IMR-90 (cell line): ENCODE measurements around the gene CREB1. TPM values are rescaled to one million over a fixed set of nuclear protein-coding genes. Genes with fewer than 3 reads are reported as not detected.

ENCODE experiments used
- ATAC-seq: fragments of 200-7000 bp; cut with Tn5 transposase; 2 replicates; pipeline ENCODE4 v1.9.1; 2020; ENCODE audit warnings: low read depth, mild to moderate bottlenecking, moderate library complexity
- BruUV-seq: library from RNA; stranded (reverse); fragments of 400-500 nt; replicated peaks from 2 replicates; lab custom pipeline; 2021; lab: Mats Ljungman, UMichigan
- CTCF ChIA-PET: fragments of 300-600 bp; formaldehyde crosslinking; extraction: SDS; loops from one replicate; lab custom pipeline; 2021; ENCODE audit warnings: antibody characterized with exemption; lab: Yijun Ruan, JAX
- POLR2A ChIA-PET: fragments of 300-600 bp; sonication (Branson Sonifier 250); formaldehyde crosslinking; loops from one replicate; lab custom pipeline; 2022; ENCODE audit warnings: antibody characterized with exemption; ENCODE audit not compliant: unreplicated experiment; lab: Charles Lee
- DNase-seq: peaks from one replicate; pipeline ENCODE4 v3.0.0; 2013
- H2AFZ ChIP-seq: replicated peaks from 2 replicates; pipeline ENCODE3; 2013; ENCODE audit warnings: low read length, mild to moderate bottlenecking; ENCODE audit not compliant: poor library complexity
- H2AK5ac ChIP-seq: 2 replicates; pipeline ENCODE4 v1.6.1; 2013; ENCODE audit warnings: low read depth, low read length, inconsistent platforms
- H2AK9ac ChIP-seq: replicated peaks from 2 replicates; pipeline ENCODE3; 2013; ENCODE audit warnings: mild to moderate bottlenecking, low read depth, low read length, moderate library complexity; ENCODE audit not compliant: poor library complexity
- H2BK120ac ChIP-seq: 2 replicates; pipeline ENCODE4 v1.6.1; 2013; ENCODE audit warnings: low read depth, low read length, inconsistent platforms
- H2BK15ac ChIP-seq: 3 replicates; pipeline ENCODE4 v1.6.1; 2013; ENCODE audit warnings: low read depth, low read length, inconsistent platforms
- H2BK20ac ChIP-seq: 2 replicates; pipeline ENCODE4 v1.6.1; 2013; ENCODE audit warnings: low read depth, mild to moderate bottlenecking, inconsistent platforms, low read length, moderate library complexity
- H2BK5ac ChIP-seq: 2 replicates; pipeline ENCODE4 v1.6.1; 2013; ENCODE audit warnings: mild to moderate bottlenecking, low read depth, low read length, inconsistent platforms; ENCODE audit not compliant: poor library complexity, severe bottlenecking
- H3K14ac ChIP-seq: replicated peaks from 2 replicates; pipeline ENCODE4 v1.6.1; 2013; ENCODE audit warnings: low read depth, low read length, inconsistent platforms
- H3K18ac ChIP-seq: 2 replicates; pipeline ENCODE4 v1.6.1; 2013; ENCODE audit warnings: low read depth, low read length, control low read depth
- H3K23ac ChIP-seq: 2 replicates; pipeline ENCODE4 v1.6.1; 2013; ENCODE audit warnings: low read depth, low read length, inconsistent platforms
- H3K27ac ChIP-seq: 2 replicates; pipeline ENCODE4 v1.5.1; 2013; ENCODE audit warnings: mild to moderate bottlenecking, control low read depth, low read length; ENCODE audit not compliant: insufficient read depth
- H3K27me3 ChIP-seq: 2 replicates; pipeline ENCODE4 v1.6.1; 2013; ENCODE audit warnings: low read length; ENCODE audit not compliant: control insufficient read depth, insufficient read depth
- H3K36me3 ChIP-seq: 2 replicates; pipeline ENCODE4 v1.6.1; 2013; ENCODE audit warnings: low read length, mixed read lengths; ENCODE audit not compliant: control insufficient read depth, insufficient read depth
- H3K4ac ChIP-seq: 2 replicates; pipeline ENCODE4 v1.6.1; 2013; ENCODE audit warnings: low read depth, low read length, inconsistent platforms
- H3K4me1 ChIP-seq: 2 replicates; pipeline ENCODE4 v1.6.1; 2013; ENCODE audit warnings: low read length, mixed read lengths; ENCODE audit not compliant: control insufficient read depth, insufficient read depth
- H3K4me2 ChIP-seq: 2 replicates; pipeline ENCODE4 v1.6.1; 2013; ENCODE audit warnings: low read depth, mild to moderate bottlenecking, control low read depth, low read length, moderate library complexity
- H3K4me3 ChIP-seq: 2 replicates; pipeline ENCODE4 v1.5.1; 2013; ENCODE audit warnings: low read depth, mild to moderate bottlenecking, control low read depth, low read length, moderate library complexity; ENCODE audit not compliant: insufficient read depth
- H3K56ac ChIP-seq: 2 replicates; pipeline ENCODE4 v1.6.1; 2013; ENCODE audit warnings: low read length, inconsistent platforms; ENCODE audit not compliant: insufficient read depth; ENCODE audit errors: extremely low read depth
- H3K79me1 ChIP-seq, 2 experiments: 2 replicates each; pipeline ENCODE4 v1.6.1; 2013; ENCODE audit warnings: low read length in 2 of 2, inconsistent platforms in 1 of 2, low read depth in 1 of 2
- H3K9ac ChIP-seq: 2 replicates; pipeline ENCODE4 v1.6.1; 2013; ENCODE audit warnings: low read depth, low read length, control low read depth
- H3K9me1 ChIP-seq: 2 replicates; pipeline ENCODE4 v1.6.1; 2013; ENCODE audit warnings: low read length, inconsistent platforms; ENCODE audit not compliant: insufficient read depth
- H3K9me3 ChIP-seq: 2 replicates; pipeline ENCODE4 v1.6.1; 2013; ENCODE audit warnings: low read length; ENCODE audit not compliant: control insufficient read depth, insufficient read depth
- H4K20me1 ChIP-seq: 2 replicates; pipeline ENCODE4 v1.6.1; 2013; ENCODE audit warnings: low read length, inconsistent platforms; ENCODE audit not compliant: insufficient read depth
- H4K5ac ChIP-seq: 2 replicates; pipeline ENCODE4 v1.6.1; 2013; ENCODE audit warnings: mild to moderate bottlenecking, low read depth, low read length, control low read depth
- H4K8ac ChIP-seq, 2 experiments: 2 replicates each; pipeline ENCODE4 v1.6.1; 2013; ENCODE audit warnings: low read depth in 2 of 2, low read length in 2 of 2, control low read depth in 1 of 2, inconsistent platforms in 1 of 2
- H4K91ac ChIP-seq: 2 replicates; pipeline ENCODE4 v1.6.1; 2013; ENCODE audit warnings: low read depth, low read length, inconsistent platforms; ENCODE audit not compliant: insufficient read depth
- BHLHE40 ChIP-seq: fragments of 150-350 bp; IDR thresholded peaks from 2 replicates; pipeline ENCODE4 v1.6.1; 2016; ENCODE audit warnings: mild to moderate bottlenecking, low read depth, low read length
- CEBPB ChIP-seq: IDR thresholded peaks from 2 replicates; pipeline ENCODE4 v1.6.1; 2012; ENCODE audit warnings: low read depth, low read length, improper control_type of control experiment
- CHD1 ChIP-seq: IDR thresholded peaks from 2 replicates; pipeline ENCODE4 v1.6.1; 2012; ENCODE audit warnings: low read depth, low read length, improper control_type of control experiment
- FOS ChIP-seq: fragments of 150-350 bp; IDR thresholded peaks from 2 replicates; pipeline ENCODE4 v1.6.1; 2016; ENCODE audit warnings: low read depth, low read length
- MAFK ChIP-seq: IDR thresholded peaks from 2 replicates; pipeline ENCODE4 v1.6.1; 2012; ENCODE audit warnings: low read depth, low read length, improper control_type of control experiment
- MAZ ChIP-seq: IDR thresholded peaks from 2 replicates; pipeline ENCODE4 v1.6.1; 2012; ENCODE audit warnings: low read depth, mild to moderate bottlenecking, low read length, improper control_type of control experiment, moderate library complexity, borderline replicate concordance
- MXI1 ChIP-seq: IDR thresholded peaks from 2 replicates; pipeline ENCODE4 v1.6.1; 2012; ENCODE audit warnings: low read depth, mild to moderate bottlenecking, low read length, moderate library complexity, borderline replicate concordance
- NFE2L2 ChIP-seq: fragments of 150-350 bp; IDR thresholded peaks from 2 replicates; pipeline ENCODE4 v1.6.1; 2016; ENCODE audit warnings: low read depth, mild to moderate bottlenecking, low read length
- POLR2A ChIP-seq: IDR thresholded peaks from 2 replicates; pipeline ENCODE4 v1.6.1; 2012; ENCODE audit warnings: mild to moderate bottlenecking, low read depth, low read length
- RAD21 ChIP-seq: IDR thresholded peaks from 2 replicates; pipeline ENCODE4 v1.6.1; 2012; ENCODE audit warnings: low read length, improper control_type of control experiment
- RCOR1 ChIP-seq: IDR thresholded peaks from 2 replicates; pipeline ENCODE4 v1.6.1; 2012; ENCODE audit warnings: mild to moderate bottlenecking, low read length, improper control_type of control experiment; ENCODE audit not compliant: insufficient replicate concordance
- RFX5 ChIP-seq: IDR thresholded peaks from 2 replicates; pipeline ENCODE4 v1.8.0; 2012; ENCODE audit warnings: low read depth, mild to moderate bottlenecking, low read length, moderate library complexity
- SMC3 ChIP-seq: fragments of 150-350 bp; IDR thresholded peaks from 2 replicates; pipeline ENCODE4 v1.6.1; 2016; ENCODE audit warnings: low read depth, mild to moderate bottlenecking, antibody characterized with exemption, low read length, moderate library complexity
- WGBS, 2 experiments: methylation state at CpG; one replicate each; pipeline versions ENCODE4 v1.1.5 to v1.1.7; 2013; ENCODE audit warnings: missing lambda C conversion rate in 2 of 2; ENCODE audit not compliant: insufficient read length in 1 of 2; ENCODE audit errors: extremely low coverage in 2 of 2; 5-methylcytosine and 5-hydroxymethylcytosine counted together
- dilution Hi-C: fragments of 300-500 bp; cut with HindIII; formaldehyde crosslinking; loops from one replicate; pipeline ENCODE4 v1.14.3; 2018; ENCODE audit warnings: low sequenced_read_pairs; ENCODE audit not compliant: unreplicated experiment
- in situ Hi-C: fragments of 300-500 bp; cut with MboI; formaldehyde crosslinking; loops from 3 replicates; pipeline ENCODE4 v1.14.3; 2019; ENCODE audit warnings: low sequenced_read_pairs, inconsistent platforms, mixed read lengths
- intact Hi-C: fragments of 100-400 bp; cut with micrococcal nuclease; formaldehyde crosslinking; loops from 2 replicates; pipeline ENCODE4 v1.10.0; 2022
- polyA plus RNA-seq, 3 experiments: library from polyadenylated mRNA; depleted of rRNA; stranded (reverse); fragments of >200 nt; gene quantifications; 2 replicates each; pipeline ENCODE4 v1.2.3, GENCODE V29; 2012; ENCODE audit warnings: low replicate concordance in 1 of 3
- total RNA-seq: library from RNA; depleted of rRNA; stranded (reverse); fragments of >200 nt; gene quantifications from 2 replicates; pipeline ENCODE4 v1.2.3, GENCODE V29; 2012
- TF ChIP-seq, protein P1 (sequence below): conservative IDR thresholded peaks from 2 replicates; pipeline ENCODE4 v1.5.1; 2012; ENCODE audit warnings: mild to moderate bottlenecking, low read depth, low read length, improper control_type of control experiment
- TF ChIP-seq, protein P2 (sequence below): fragments of 150-350 bp; IDR thresholded peaks from 2 replicates; pipeline ENCODE4 v1.6.1; 2016; ENCODE audit warnings: low read depth, mild to moderate bottlenecking, low read length, moderate library complexity, borderline replicate concordance
- TF ChIP-seq, protein P3 (sequence below): fragments of 150-350 bp; IDR thresholded peaks from 2 replicates; pipeline ENCODE4 v1.6.1; 2017; ENCODE audit warnings: mild to moderate bottlenecking, antibody characterized with exemption, low read length, low read depth

The CREB1 gene
- total and polyA plus RNA-seq, 2 of the 4 experiments (the other 2 are of a cell fraction): 22.4 to 94.5 TPM

DNA sequence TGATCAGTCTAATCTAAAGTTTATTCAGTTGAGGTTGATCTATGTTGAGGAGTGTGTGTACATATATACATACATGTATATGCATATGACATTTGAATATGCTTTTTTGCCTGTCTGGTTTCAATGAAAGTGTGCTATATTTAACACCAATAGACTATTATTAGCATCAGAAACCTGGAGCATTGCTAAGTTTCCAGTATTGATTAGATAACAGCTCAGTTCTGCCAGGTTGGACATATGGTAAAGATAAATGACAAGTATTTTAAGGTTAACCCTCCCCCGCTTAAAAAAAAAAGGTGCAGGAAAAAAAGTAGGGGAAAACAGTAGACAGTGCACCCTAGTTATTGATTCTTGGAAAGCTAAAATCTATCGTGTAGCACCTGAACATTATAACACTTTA, 19.4 kb downstream of the CREB1 start:
- in situ Hi-C loops: no loop called here

More for the DNA sequence above, 19.4 kb downstream of the CREB1 start:
- no peaks in the 10 kb centered on the region for H3K27me3 ChIP-seq
- no peak overlapping the region for H4K5ac ChIP-seq
- ChIA-PET POLR2A (no interaction called here), CTCF (no interaction called here)
- no peak for TF ChIP-seq FOS
- TF ChIP-seq RAD21: no peak
- TF ChIP-seq, protein P1, sequence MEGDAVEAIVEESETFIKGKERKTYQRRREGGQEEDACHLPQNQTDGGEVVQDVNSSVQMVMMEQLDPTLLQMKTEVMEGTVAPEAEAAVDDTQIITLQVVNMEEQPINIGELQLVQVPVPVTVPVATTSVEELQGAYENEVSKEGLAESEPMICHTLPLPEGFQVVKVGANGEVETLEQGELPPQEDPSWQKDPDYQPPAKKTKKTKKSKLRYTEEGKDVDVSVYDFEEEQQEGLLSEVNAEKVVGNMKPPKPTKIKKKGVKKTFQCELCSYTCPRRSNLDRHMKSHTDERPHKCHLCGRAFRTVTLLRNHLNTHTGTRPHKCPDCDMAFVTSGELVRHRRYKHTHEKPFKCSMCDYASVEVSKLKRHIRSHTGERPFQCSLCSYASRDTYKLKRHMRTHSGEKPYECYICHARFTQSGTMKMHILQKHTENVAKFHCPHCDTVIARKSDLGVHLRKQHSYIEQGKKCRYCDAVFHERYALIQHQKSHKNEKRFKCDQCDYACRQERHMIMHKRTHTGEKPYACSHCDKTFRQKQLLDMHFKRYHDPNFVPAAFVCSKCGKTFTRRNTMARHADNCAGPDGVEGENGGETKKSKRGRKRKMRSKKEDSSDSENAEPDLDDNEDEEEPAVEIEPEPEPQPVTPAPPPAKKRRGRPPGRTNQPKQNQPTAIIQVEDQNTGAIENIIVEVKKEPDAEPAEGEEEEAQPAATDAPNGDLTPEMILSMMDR: no peak
- no peak for TF ChIP-seq POLR2A
- no peak for TF ChIP-seq NFE2L2
- TF ChIP-seq MAFK: no peak
- no peak for TF ChIP-seq MAZ
- TF ChIP-seq BHLHE40: no peak
- TF ChIP-seq, protein P2, sequence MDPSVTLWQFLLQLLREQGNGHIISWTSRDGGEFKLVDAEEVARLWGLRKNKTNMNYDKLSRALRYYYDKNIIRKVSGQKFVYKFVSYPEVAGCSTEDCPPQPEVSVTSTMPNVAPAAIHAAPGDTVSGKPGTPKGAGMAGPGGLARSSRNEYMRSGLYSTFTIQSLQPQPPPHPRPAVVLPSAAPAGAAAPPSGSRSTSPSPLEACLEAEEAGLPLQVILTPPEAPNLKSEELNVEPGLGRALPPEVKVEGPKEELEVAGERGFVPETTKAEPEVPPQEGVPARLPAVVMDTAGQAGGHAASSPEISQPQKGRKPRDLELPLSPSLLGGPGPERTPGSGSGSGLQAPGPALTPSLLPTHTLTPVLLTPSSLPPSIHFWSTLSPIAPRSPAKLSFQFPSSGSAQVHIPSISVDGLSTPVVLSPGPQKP: no peak
- TF ChIP-seq, protein P3, sequence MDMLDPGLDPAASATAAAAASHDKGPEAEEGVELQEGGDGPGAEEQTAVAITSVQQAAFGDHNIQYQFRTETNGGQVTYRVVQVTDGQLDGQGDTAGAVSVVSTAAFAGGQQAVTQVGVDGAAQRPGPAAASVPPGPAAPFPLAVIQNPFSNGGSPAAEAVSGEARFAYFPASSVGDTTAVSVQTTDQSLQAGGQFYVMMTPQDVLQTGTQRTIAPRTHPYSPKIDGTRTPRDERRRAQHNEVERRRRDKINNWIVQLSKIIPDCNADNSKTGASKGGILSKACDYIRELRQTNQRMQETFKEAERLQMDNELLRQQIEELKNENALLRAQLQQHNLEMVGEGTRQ: no peak
- no peak for TF ChIP-seq CEBPB
- no peak for TF ChIP-seq RFX5
- TF ChIP-seq RCOR1: no peak
- TF ChIP-seq SMC3: no peak
- TF ChIP-seq CHD1: no peak
- no peak for TF ChIP-seq MXI1
- no CpG with 5 or more reads among the region's 2 CpGs for WGBS, 2 experiments
- H3K9ac ChIP-seq: no peak overlapping the region
- H4K20me1 ChIP-seq: peaks cover 14% of the 10 kb centered on the region; the same call in 1 of the 2 replicates
- H2AFZ ChIP-seq: no peak overlapping the region
- TSS peak; percentile 7 for BruUV-seq
- H3K79me1 ChIP-seq: peaks cover 30 to 51% of the 10 kb centered on the region in 2 experiments
- H2BK5ac ChIP-seq: no peak overlapping the region
- no peak overlapping the region for H3K56ac ChIP-seq
- no peak overlapping the region for H2BK15ac ChIP-seq
- H3K9me1 ChIP-seq: peaks cover 4% of the 10 kb centered on the region
- H3K4ac ChIP-seq: no peak overlapping the region; the same call in 1 of the 2 replicates
- H3K27ac ChIP-seq: no peak overlapping the region
- H3K4me3 ChIP-seq: no peak overlapping the region
- no peak overlapping the region for H4K91ac ChIP-seq
- DNase-seq (no peak), ATAC-seq (no peak)
- intact Hi-C loops: no loop called here
- no peak overlapping the region for H2BK20ac ChIP-seq
- H3K18ac ChIP-seq: no peak overlapping the region
- dilution Hi-C loops: no loop called here
- no peak overlapping the region for H3K23ac ChIP-seq
- no peak overlapping the region for H2AK9ac ChIP-seq
- H2AK5ac ChIP-seq: no peak overlapping the region
- peaks cover 8% of the 10 kb centered on the region for H3K4me1 ChIP-seq
- H4K8ac ChIP-seq: no peak overlapping the region
- H2BK120ac ChIP-seq: no peak overlapping the region
- H3K36me3 ChIP-seq: peaks cover 1% of the 10 kb centered on the region; the same call in 1 of the 2 replicates
- 0 out of 2 replicates have a peak overlapping the region, but pooled peaks have one; percentile 55 for H3K14ac ChIP-seq
- no peaks in the 10 kb centered on the region for H3K9me3 ChIP-seq
- H3K4me2 ChIP-seq: no peak overlapping the region
